B cell (primary cell): ENCODE data around the gene SF1. TPM values are rescaled to one million over a fixed set of nuclear protein-coding genes. Genes with fewer than 3 reads are reported as not detected.

Experiments
- ATAC-seq: fragments of 200-7000 bp; cut with Tn5 transposase; one replicate; pipeline ENCODE4 v1.10.0; 2021; ENCODE audit warnings: low read depth, mild to moderate bottlenecking, moderate number of reproducible peaks, moderate library complexity
- CTCF ChIA-PET: fragments of 350-600 bp; sonication (Branson Sonifier 250); formaldehyde crosslinking; loops from one replicate; lab custom pipeline; 2021; ENCODE audit warnings: antibody characterized with exemption, inconsistent platforms; lab: Charles Lee
- POLR2A ChIA-PET: fragments of 350-600 bp; sonication (Branson Sonifier 250); formaldehyde crosslinking; loops from one replicate; lab custom pipeline; 2021; ENCODE audit warnings: antibody characterized with exemption; lab: Charles Lee
- DNase-seq: peaks from one replicate; pipeline ENCODE4 v3.0.0; 2013
- H2AFZ ChIP-seq: 2 replicates; pipeline ENCODE4 v1.6.1; 2012; ENCODE audit warnings: mild to moderate bottlenecking, low read depth, low read length; ENCODE audit not compliant: insufficient read depth, poor library complexity, severe bottlenecking
- H3K27ac ChIP-seq, 2 donors: 1 replicate in 1 of 2; 2 replicates in 1 of 2; pipeline ENCODE4 v1.5.1; 2012 to 2013; ENCODE audit warnings: low read length in 2 of 2, mild to moderate bottlenecking in 2 of 2, moderate library complexity in 1 of 2
- H3K27me3 ChIP-seq, 4 experiments: fragments of 200-600 bp in 1 of 4; sonication (generic) in 1 of 4; replicated peaks in 1 of 4; 1 replicate in 2 of 4; 2 replicates in 2 of 4; pipeline versions ENCODE4 v1.6.1 to v1.7.0; 2013 to 2016; ENCODE audit warnings: low read length in 3 of 4, mild to moderate bottlenecking in 2 of 4, mixed read lengths in 1 of 4, moderate library complexity in 1 of 4; ENCODE audit not compliant: insufficient read depth in 4 of 4, control insufficient read depth in 3 of 4; ENCODE audit errors: control extremely low read depth in 1 of 4
- H3K36me3 ChIP-seq, 2 experiments: replicated peaks in 1 of 2; 1 replicate in 1 of 2; 2 replicates in 1 of 2; pipeline versions ENCODE4 v1.6.1 to v1.7.1; 2013; ENCODE audit warnings: low read length in 1 of 2; ENCODE audit not compliant: insufficient read depth in 2 of 2, control insufficient read depth in 1 of 2; ENCODE audit errors: control extremely low read depth in 1 of 2, extremely low read depth in 1 of 2
- H3K4me1 ChIP-seq, 2 donors: fragments of 200-600 bp in 1 of 2; sonication (generic) in 1 of 2; 1 replicate in 1 of 2; 2 replicates in 1 of 2; pipeline versions ENCODE4 v1.5.1 to v1.6.1; 2013 to 2017; ENCODE audit warnings: low read length in 2 of 2; ENCODE audit not compliant: control insufficient read depth in 2 of 2, insufficient read depth in 2 of 2
- H3K4me2 ChIP-seq: replicated peaks from 2 replicates; pipeline ENCODE3; 2012; ENCODE audit warnings: mild to moderate bottlenecking, low read depth, low read length; ENCODE audit not compliant: poor library complexity, severe bottlenecking
- H3K4me3 ChIP-seq, 5 experiments: fragments of 200-600 bp in 1 of 5; sonication (generic) in 1 of 5; 1 replicate in 3 of 5; 2 replicates in 2 of 5; pipeline versions ENCODE4 v1.5.1 to v1.7.0; 2011 to 2016; ENCODE audit warnings: low read length in 4 of 5, mild to moderate bottlenecking in 4 of 5, low read depth in 2 of 5, control low read depth in 1 of 5, moderate library complexity in 1 of 5; ENCODE audit not compliant: insufficient read depth in 1 of 5; ENCODE audit errors: control extremely low read depth in 1 of 5, extremely low read depth in 1 of 5
- H3K79me2 ChIP-seq: fragments of 200-600 bp; sonication (generic); one replicate; pipeline ENCODE4 v1.6.0; 2016; ENCODE audit warnings: low read length; ENCODE audit not compliant: control insufficient read depth, insufficient read depth
- H3K9ac ChIP-seq: fragments of 200-600 bp; sonication (generic); 2 replicates; pipeline ENCODE4 v1.6.1; 2017; ENCODE audit warnings: mild to moderate bottlenecking, low read length, moderate library complexity
- H3K9me3 ChIP-seq, 3 donors: one replicate each; pipeline versions ENCODE4 v1.6.1 to v1.7.1; 2013; ENCODE audit warnings: low read length in 2 of 3; ENCODE audit not compliant: control insufficient read depth in 2 of 3, insufficient read depth in 1 of 3; ENCODE audit errors: control extremely low read depth in 1 of 3
- H4K20me1 ChIP-seq: 2 replicates; pipeline ENCODE4 v1.6.0; 2012; ENCODE audit warnings: mild to moderate bottlenecking, low read length; ENCODE audit not compliant: insufficient read depth, control insufficient read depth, poor library complexity, severe bottlenecking
- H3K27ac Mint-ChIP-seq: one replicate; pipeline ENCODE4 v1.8.0; 2021; ENCODE audit warnings: mixed read lengths
- H3K27me3 Mint-ChIP-seq: one replicate; pipeline ENCODE4 v1.8.0; 2021; ENCODE audit warnings: mixed read lengths
- H3K4me1 Mint-ChIP-seq: one replicate; pipeline ENCODE4 v1.8.0; 2021; ENCODE audit warnings: mixed read lengths
- H3K4me3 Mint-ChIP-seq: one replicate; pipeline ENCODE4 v1.8.0; 2021; ENCODE audit warnings: mixed read lengths
- H3K9me3 Mint-ChIP-seq: one replicate; pipeline ENCODE4 v1.8.0; 2022; ENCODE audit warnings: mixed read lengths; ENCODE audit not compliant: insufficient read depth
- CTCF ChIP-seq: fragments of 200-600 bp; IDR thresholded peaks from one replicate; pipeline ENCODE4 v1.8.0; 2022; ENCODE audit warnings: antibody characterized with exemption, mild to moderate bottlenecking
- EZH2 ChIP-seq: IDR thresholded peaks from 2 replicates; pipeline ENCODE4 v1.6.1; 2012; ENCODE audit warnings: borderline replicate concordance, low read depth, mild to moderate bottlenecking, moderate library complexity, low read length; ENCODE audit not compliant: insufficient read depth, poor library complexity, severe bottlenecking
- WGBS: methylation state at CpG from one replicate; pipeline ENCODE4 v1.1.5; 2013; ENCODE audit warnings: missing lambda C conversion rate; ENCODE audit not compliant: insufficient coverage; 5-methylcytosine and 5-hydroxymethylcytosine counted together
- intact Hi-C: fragments of 100-400 bp; cut with micrococcal nuclease; formaldehyde crosslinking; loops from one replicate; pipeline ENCODE4 v1.10.0; 2022
- polyA plus RNA-seq: library from polyadenylated mRNA; depleted of rRNA; stranded (reverse); fragments of >200 nt; gene quantifications from 2 replicates; pipeline ENCODE4 v1.2.3, GENCODE V29; 2012
- total RNA-seq, 2 donors: library from RNA; stranded (reverse); fragments of 120-200 nt in 1 of 2; gene quantifications; 1 replicate in 1 of 2; 2 replicates in 1 of 2; pipeline versions ENCODE4 v1.2.3 to v1.2.4, GENCODE V29; 2013 to 2022

SF1 gene
- total and polyA plus RNA-seq, 2 donors (not counting 1 experiment from before 2014, with no cell fraction given), result 369 to 931 TPM

- ChIA-PET POLR2A (interaction anchor here (1.1 to 1.3 kb wide), 2 partner anchors 13 to 74 kb away, joined by 3 to 4 read pairs; partner anchors contain the start of gene SF1), CTCF (interaction anchor here (0.9 to 1.7 kb wide), 4 partner anchors 8 to 57 kb away, joined by 3 to 10 read pairs (median 4); no protein-coding TSS in a partner anchor)
- Histone ChIP-seq H3K4me3 (no peak overlapping the region), H3K27ac (no peak overlapping the region), H3K4me1 (peaks cover 13 to 18% of the 10 kb centered on the region in 2 donors), H3K9ac (no peak overlapping the region), H4K20me1 (no peaks in the 10 kb centered on the region), H3K4me2 (no peak overlapping the region), H3K27me3 (no peaks in the 10 kb centered on the region), H3K36me3 (peaks cover 2 to 56% of the 10 kb centered on the region in 2 experiments), H3K79me2 (no peaks in the 10 kb centered on the region), H2AFZ (no peak overlapping the region), H3K9me3 (no peaks in the 10 kb centered on the region)
- DNase-seq (no peak), ATAC-seq (no peak)
- no peak overlapping the region for H3K27ac Mint-ChIP-seq
- H3K9me3 Mint-ChIP-seq, result no peaks in the 10 kb centered on the region
- peaks cover 22% of the 10 kb centered on the region for H3K4me1 Mint-ChIP-seq
- H3K27me3 Mint-ChIP-seq, result no peaks in the 10 kb centered on the region
- H3K4me3 Mint-ChIP-seq, result no peak overlapping the region
- TF ChIP-seq EZH2, result no peak
- TF ChIP-seq CTCF, result no peak
- WGBS, result 94% methylated on average over 9 of the region's 14 CpGs
- intact Hi-C loops, result no loop called here
Observed at GRCh38 chr11:64791781-64792291, 13.5 kb upstream of the SF1 start.
